ENCODE results near the gene GJB2. TPM values are rescaled to one million over a fixed set of nuclear protein-coding genes. Genes with fewer than 3 reads are reported as not detected.

The GJB2 gene
- total and polyA plus RNA-seq, 10 of the 15 experiments (the other 5 are each of a cell fraction or from before 2014, with no cell fraction given), result 0.07 to 0.59 (median 0.31) TPM; not detected in 1

GRCh38 chr13:20185366-20186056, 7.2 kb downstream of the GJB2 start:
- intact Hi-C loops (cut with micrococcal nuclease; ENCODE audit: unreplicated experiment) (no loop called here), in situ Hi-C loops (cut with MboI) (loop anchor here (5.0 to 25.0 kb wide), 2 partner anchors 297 to 652 kb away; no protein-coding TSS in a partner anchor)
- no peaks in the 10 kb centered on the region for H3K36me3 ChIP-seq (ENCODE audit: control insufficient read depth in 2 of 2, insufficient read depth in 2 of 2, low read length in 1 of 2)
- SMC1A ChIA-PET (ENCODE audit: uncharacterized antibody, unreplicated experiment), result interaction anchor here (0.6 to 1.2 kb wide), 5 partner anchors 11 to 309 kb away, joined by 3 to 6 read pairs (median 3); no protein-coding TSS in a partner anchor
- FAIRE-seq, result no peak
- WGBS (ENCODE audit: insufficient coverage, insufficient replicate concordance, low lambda C conversion rate, missing lambda C conversion rate), result 43% methylated on average over 12 of the region's 12 CpGs
- no peak overlapping the region for H3K4me3 ChIP-seq
- no peaks in the 10 kb centered on the region for H3K4me1 ChIP-seq (ENCODE audit: control insufficient read depth, insufficient read depth, low read length)
- H3K9me3 ChIP-seq (replicated peaks; ENCODE audit: control insufficient read depth, insufficient read depth, low read length), result no peaks in the 10 kb centered on the region
- TF ChIP-seq RFX5 (IDR thresholded peaks at IDR 0.05; ENCODE audit: low read depth, low read length), result no peak
- H3K27me3 ChIP-seq (replicated peaks in 1 of 2; ENCODE audit: control insufficient read depth in 2 of 2, insufficient read depth in 2 of 2, low read length in 1 of 2), result no peaks in the 10 kb centered on the region
- H3K79me2 ChIP-seq (ENCODE audit: control insufficient read depth, insufficient read depth, low read length), result no peaks in the 10 kb centered on the region
- H2AFZ ChIP-seq (ENCODE audit: control insufficient read depth, low read depth, low read length), result no peak overlapping the region
- no peak for ATAC-seq
- no peaks in the 10 kb centered on the region for H4K20me1 ChIP-seq (ENCODE audit: control insufficient read depth, insufficient read depth)
- POLR2A ChIA-PET, result no interaction called here
- no peak overlapping the region for H3K9ac ChIP-seq (ENCODE audit: control insufficient read depth, insufficient read depth, low read length)
- BruUV-seq (replicated peaks), result no TSS peak
- RAD21 ChIA-PET (ENCODE audit: unreplicated experiment), result interaction anchor here (1.3 kb wide), 1 partner anchor 12 kb away, joined by 4 read pairs; no protein-coding TSS in a partner anchor
- H3K4me2 ChIP-seq (ENCODE audit: control insufficient read depth, insufficient read depth), result no peak overlapping the region
- CTCF ChIA-PET, result interaction anchor here (0.6 to 9.6 kb wide), 7 partner anchors 10 to 761 kb away, joined by 3 to 67 read pairs (median 3); no protein-coding TSS in a partner anchor
- H3K27ac ChIP-seq (ENCODE audit: control insufficient read depth, insufficient read depth), result no peak overlapping the region
- DNase-seq (ENCODE audit: low read depth, low spot score), result no peak

- no peaks in the 10 kb centered on the region for H3K9me3 ChIP-seq (replicated peaks; ENCODE audit: control insufficient read depth, insufficient read depth, low read length)
- no peak overlapping the region for H3K4me3 ChIP-seq
- H3K27ac ChIP-seq (ENCODE audit: control insufficient read depth, insufficient read depth), result no peak overlapping the region
- ChIA-PET RAD21 (ENCODE audit: unreplicated experiment) (interaction anchor here (1.2 to 1.5 kb wide), 2 partner anchors 9 to 743 kb away, joined by 3 read pairs; no protein-coding TSS in a partner anchor), POLR2A (no interaction called here), SMC1A (ENCODE audit: uncharacterized antibody, unreplicated experiment) (interaction anchor here (0.9 kb wide), 1 partner anchor 305 kb away, joined by 3 read pairs; no protein-coding TSS in a partner anchor), CTCF (interaction anchor here (0.6 to 9.6 kb wide), 4 partner anchors 13 to 310 kb away, joined by 3 to 67 read pairs (median 10); no protein-coding TSS in a partner anchor)
- no peak overlapping the region for H3K4me2 ChIP-seq (ENCODE audit: control insufficient read depth, insufficient read depth)
- intact Hi-C loops (cut with micrococcal nuclease; ENCODE audit: unreplicated experiment), result loop anchor here (1.0 kb wide), 2 partner anchors 307 to 743 kb away; no protein-coding TSS in a partner anchor
- no peaks in the 10 kb centered on the region for H3K4me1 ChIP-seq (ENCODE audit: control insufficient read depth, insufficient read depth, low read length)
- no peaks in the 10 kb centered on the region for H3K27me3 ChIP-seq (replicated peaks in 1 of 2; ENCODE audit: control insufficient read depth in 2 of 2, insufficient read depth in 2 of 2, low read length in 1 of 2)
- no peak overlapping the region for H3K9ac ChIP-seq (ENCODE audit: control insufficient read depth, insufficient read depth, low read length)
- no peaks in the 10 kb centered on the region for H3K36me3 ChIP-seq (ENCODE audit: control insufficient read depth in 2 of 2, insufficient read depth in 2 of 2, low read length in 1 of 2)
- no peaks in the 10 kb centered on the region for H3K79me2 ChIP-seq (ENCODE audit: control insufficient read depth, insufficient read depth, low read length)
- H2AFZ ChIP-seq (ENCODE audit: control insufficient read depth, low read depth, low read length), result no peak overlapping the region
- in situ Hi-C loops (cut with MboI), result loop anchor here (5.0 to 25.0 kb wide), 2 partner anchors 655 to 740 kb away; no protein-coding TSS in a partner anchor
- no peaks in the 10 kb centered on the region for H4K20me1 ChIP-seq (ENCODE audit: control insufficient read depth, insufficient read depth)
- WGBS (ENCODE audit: insufficient coverage, insufficient replicate concordance, low lambda C conversion rate, missing lambda C conversion rate), result 20% methylated on average over 5 of the region's 5 CpGs
- peak; percentile 94 for FAIRE-seq
- peak; percentile 35 for DNase-seq (ENCODE audit: low read depth, low spot score)
- peak; percentile 97 for ATAC-seq
- BruUV-seq (replicated peaks), result no TSS peak
- peak; percentile 89 for TF ChIP-seq SMC3 (IDR thresholded peaks at IDR 0.05; ENCODE audit: borderline replicate concordance, low read length)
- TF ChIP-seq EGR1 (IDR thresholded peaks at IDR 0.05; ENCODE audit: borderline replicate concordance in 1 of 2, low read depth in 2 of 2, low read length in 2 of 2), result no peak
- no peak for TF ChIP-seq NFYB (IDR thresholded peaks at IDR 0.05; ENCODE audit: insufficient read depth, low read depth, low read length)
- TF ChIP-seq BHLHE40 (IDR thresholded peaks at IDR 0.05; ENCODE audit: borderline replicate concordance in 1 of 2, low read depth in 2 of 2, low read length in 1 of 2), result 0 out of 4 replicates have a peak, but pooled peaks of 1 of the 2 experiments have one; percentile 27
- no peak for TF ChIP-seq NR2F1 (conservative IDR thresholded peaks at IDR 0.05)
- peak; percentile 79 for TF ChIP-seq RAD21 (IDR thresholded peaks at IDR 0.05; ENCODE audit: insufficient read depth, low read depth, low read length)
- no peak for TF ChIP-seq ETV6 (conservative IDR thresholded peaks at IDR 0.05 in 1 of 2, IDR thresholded peaks at IDR 0.05 in 1 of 2; ENCODE audit: borderline replicate concordance in 1 of 2, low read depth in 1 of 2)
- TF ChIP-seq USF2 (IDR thresholded peaks at IDR 0.05; ENCODE audit: borderline replicate concordance, low read depth, low read length), result no peak
- peak; percentile 76 to 85 (median 85) for TF ChIP-seq CTCF (IDR thresholded peaks at IDR 0.05 in 2 of 3, conservative IDR thresholded peaks at IDR 0.05 in 1 of 3; ENCODE audit: control insufficient read depth in 2 of 3, extremely low read depth in 1 of 3, insufficient read depth in 1 of 3, low read depth in 3 of 3, low read length in 3 of 3)
Measured at GRCh38 chr13:20182231-20182846, 10.4 kb downstream of the GJB2 start.

Measured in GM12878 (cell line).